Keratinocyte (primary cell): ENCODE measurements around the gene CHMP1B. TPM values are rescaled to one million over a fixed set of nuclear protein-coding genes. Genes with fewer than 3 reads are reported as not detected.
A peak's percentile ranks its signal among the peaks of the same experiment; 100 is the strongest.

Experiments used
- DNase-seq: peaks from one replicate; pipeline ENCODE4 v3.0.0-alpha.2; 2011; ENCODE audit warnings: low read depth, missing footprints, low spot score
- FAIRE-seq: peaks from 2 replicates; lab custom pipeline; 2011; peaks lifted over from hg19 to GRCh38; lab: Jason Lieb, UNC
- H2AFZ ChIP-seq: 2 replicates; pipeline ENCODE4 v1.6.0; 2012; ENCODE audit warnings: low read length, control low read depth, inconsistent platforms; ENCODE audit not compliant: control insufficient read depth
- H3K27ac ChIP-seq: 2 replicates; pipeline ENCODE4 v1.5.1; 2011; ENCODE audit warnings: low read length; ENCODE audit not compliant: control insufficient read depth, insufficient read depth
- H3K27me3 ChIP-seq: 3 replicates; pipeline ENCODE4 v1.6.0; 2011; ENCODE audit warnings: low read length; ENCODE audit not compliant: control insufficient read depth, insufficient read depth; ENCODE audit errors: extremely low read depth
- H3K36me3 ChIP-seq, 2 experiments: 2 replicates in 1 of 2; 3 replicates in 1 of 2; pipeline ENCODE4 v1.5.1; 2011; ENCODE audit warnings: low read length in 2 of 2, mild to moderate bottlenecking in 1 of 2; ENCODE audit not compliant: control insufficient read depth in 2 of 2, insufficient read depth in 2 of 2; ENCODE audit errors: extremely low read depth in 1 of 2
- H3K4me1 ChIP-seq: 3 replicates; pipeline ENCODE4 v1.5.1; 2011; ENCODE audit warnings: low read length; ENCODE audit not compliant: control insufficient read depth, insufficient read depth; ENCODE audit errors: extremely low read depth
- H3K4me2 ChIP-seq: 3 replicates; pipeline ENCODE4 v1.6.0; 2011; ENCODE audit warnings: low read depth, low read length; ENCODE audit not compliant: control insufficient read depth, insufficient read depth; ENCODE audit errors: extremely low read depth
- H3K4me3 ChIP-seq, 3 experiments: fragments of 200-600 bp in 1 of 3; sonication (generic) in 1 of 3; 2 replicates in 2 of 3; 3 replicates in 1 of 3; pipeline ENCODE4 v1.5.1; 2011 to 2016; ENCODE audit warnings: low read length in 3 of 3, mild to moderate bottlenecking in 3 of 3, control low read depth in 2 of 3, inconsistent platforms in 1 of 3, low read depth in 1 of 3, mixed read lengths in 1 of 3, mixed run types in 1 of 3, moderate library complexity in 1 of 3; ENCODE audit not compliant: control insufficient read depth in 2 of 3, insufficient read depth in 2 of 3; ENCODE audit errors: extremely low read depth in 1 of 3
- H3K79me2 ChIP-seq: 2 replicates; pipeline ENCODE4 v1.6.0; 2012; ENCODE audit warnings: low read length; ENCODE audit not compliant: control insufficient read depth, insufficient read depth
- H3K9ac ChIP-seq: 3 replicates; pipeline ENCODE4 v1.6.0; 2011; ENCODE audit warnings: low read length; ENCODE audit not compliant: control insufficient read depth, insufficient read depth; ENCODE audit errors: extremely low read depth
- H3K9me1 ChIP-seq: 3 replicates; pipeline ENCODE4 v1.6.0; 2011; ENCODE audit warnings: low read length; ENCODE audit not compliant: control insufficient read depth, insufficient read depth; ENCODE audit errors: extremely low read depth
- H3K9me3 ChIP-seq: 2 replicates; pipeline ENCODE4 v1.5.1; 2012; ENCODE audit warnings: low read depth, low read length; ENCODE audit not compliant: control insufficient read depth
- H4K20me1 ChIP-seq: 3 replicates; pipeline ENCODE4 v1.6.0; 2011; ENCODE audit warnings: low read length; ENCODE audit not compliant: control insufficient read depth, insufficient read depth; ENCODE audit errors: extremely low read depth
- EZH2 ChIP-seq: IDR thresholded peaks from one replicate; pipeline ENCODE4 v1.6.1; 2012; ENCODE audit warnings: inconsistent platforms, mild to moderate bottlenecking, low read length, moderate library complexity
- dilution Hi-C: fragments of 300-500 bp; cut with MboI; formaldehyde crosslinking; loops from one replicate; pipeline ENCODE4 v1.7.0; 2020; ENCODE audit warnings: low sequenced_read_pairs; ENCODE audit not compliant: extremely low pct_ligation_motif_present
- polyA plus RNA-seq, 5 experiments: library from polyadenylated mRNA; depleted of rRNA in 3 of 5; stranded (reverse) in 3 of 5; stranded (forward) in 1 of 5; unstranded in 1 of 5; fragments of >200 nt; gene quantifications; 1 replicate in 1 of 5; 2 replicates in 3 of 5; 3 replicates in 1 of 5; pipeline versions ENCODE4 v1.2.1 to v1.2.3, GENCODE V29; 2011 to 2012; ENCODE audit warnings: missing spikeins in 2 of 5, low read depth in 1 of 5, low replicate concordance in 1 of 5
- TF ChIP-seq, protein P1 (sequence below), 3 experiments: IDR thresholded peaks in 1 of 3; conservative IDR thresholded peaks in 1 of 3; optimal IDR thresholded peaks in 1 of 3; 2 replicates in 2 of 3; 3 replicates in 1 of 3; pipeline versions ENCODE3 to v1.5.1; 2011; ENCODE audit warnings: low read length in 3 of 3, mild to moderate bottlenecking in 3 of 3, moderate library complexity in 2 of 3, control low read depth in 1 of 3, inconsistent platforms in 1 of 3; ENCODE audit not compliant: insufficient read depth in 2 of 3; ENCODE audit errors: extremely low read depth in 1 of 3

Gene CHMP1B
- polyA plus RNA-seq, 1 donor (not counting 4 experiments of a cell fraction or from before 2014, with no cell fraction given), result 54.7 TPM

GRCh38 chr18:11820697-11821096 is 30.5 kb upstream of the CHMP1B start:
- Histone ChIP-seq H3K9me1 (no peaks in the 10 kb centered on the region), H3K4me3 (no peak overlapping the region), H3K27me3 (no peaks in the 10 kb centered on the region), H3K9me3 (no peaks in the 10 kb centered on the region), H3K27ac (no peak overlapping the region), H3K4me1 (no peaks in the 10 kb centered on the region), H3K79me2 (no peaks in the 10 kb centered on the region), H3K9ac (no peak overlapping the region), H4K20me1 (no peaks in the 10 kb centered on the region), H3K4me2 (no peak overlapping the region), H2AFZ (no peak overlapping the region), H3K36me3 (no peaks in the 10 kb centered on the region)
- TF ChIP-seq, protein P1, sequence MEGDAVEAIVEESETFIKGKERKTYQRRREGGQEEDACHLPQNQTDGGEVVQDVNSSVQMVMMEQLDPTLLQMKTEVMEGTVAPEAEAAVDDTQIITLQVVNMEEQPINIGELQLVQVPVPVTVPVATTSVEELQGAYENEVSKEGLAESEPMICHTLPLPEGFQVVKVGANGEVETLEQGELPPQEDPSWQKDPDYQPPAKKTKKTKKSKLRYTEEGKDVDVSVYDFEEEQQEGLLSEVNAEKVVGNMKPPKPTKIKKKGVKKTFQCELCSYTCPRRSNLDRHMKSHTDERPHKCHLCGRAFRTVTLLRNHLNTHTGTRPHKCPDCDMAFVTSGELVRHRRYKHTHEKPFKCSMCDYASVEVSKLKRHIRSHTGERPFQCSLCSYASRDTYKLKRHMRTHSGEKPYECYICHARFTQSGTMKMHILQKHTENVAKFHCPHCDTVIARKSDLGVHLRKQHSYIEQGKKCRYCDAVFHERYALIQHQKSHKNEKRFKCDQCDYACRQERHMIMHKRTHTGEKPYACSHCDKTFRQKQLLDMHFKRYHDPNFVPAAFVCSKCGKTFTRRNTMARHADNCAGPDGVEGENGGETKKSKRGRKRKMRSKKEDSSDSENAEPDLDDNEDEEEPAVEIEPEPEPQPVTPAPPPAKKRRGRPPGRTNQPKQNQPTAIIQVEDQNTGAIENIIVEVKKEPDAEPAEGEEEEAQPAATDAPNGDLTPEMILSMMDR (optimal IDR thresholded peaks at IDR 0.05 in 1 of 3, IDR thresholded peaks at IDR 0.05 in 1 of 3, conservative IDR thresholded peaks at IDR 0.05 in 1 of 3; ENCODE audit: extremely low read depth in 1 of 3, insufficient read depth in 2 of 3, low read length in 3 of 3), result no peak
- TF ChIP-seq EZH2, result no peak
- no peak for DNase-seq
- dilution Hi-C loops, result no loop called here
- peak; percentile 32 for FAIRE-seq

DNA sequence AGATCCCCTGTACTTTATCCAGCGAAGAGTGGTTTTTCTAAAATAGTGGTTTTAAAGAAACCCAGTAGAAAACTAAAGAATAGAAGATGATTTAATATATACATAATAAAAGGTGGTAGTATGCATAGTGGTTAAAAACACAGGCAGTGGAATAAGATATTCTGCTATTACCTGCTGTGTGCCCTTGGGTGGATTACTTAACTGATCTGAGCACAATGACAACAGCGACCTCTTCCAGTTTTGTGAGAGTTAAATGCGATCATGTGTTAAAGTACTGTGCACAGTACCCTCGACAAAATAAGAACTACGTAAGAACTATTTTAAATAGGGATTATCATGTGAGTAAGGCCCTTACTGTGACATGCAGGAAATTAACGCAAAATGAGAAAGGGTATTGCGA is 30.0 kb upstream of the CHMP1B start:
- Histone ChIP-seq H3K4me3 (no peak overlapping the region), H3K4me2 (no peak overlapping the region), H3K9ac (no peak overlapping the region), H3K36me3 (no peaks in the 10 kb centered on the region), H3K27ac (no peak overlapping the region), H3K9me3 (no peaks in the 10 kb centered on the region), H3K27me3 (no peaks in the 10 kb centered on the region), H2AFZ (no peak overlapping the region), H4K20me1 (no peaks in the 10 kb centered on the region), H3K9me1 (no peaks in the 10 kb centered on the region), H3K79me2 (no peaks in the 10 kb centered on the region), H3K4me1 (no peaks in the 10 kb centered on the region)
- FAIRE-seq, result no peak
- TF ChIP-seq, protein P1 (optimal IDR thresholded peaks at IDR 0.05 in 1 of 3, IDR thresholded peaks at IDR 0.05 in 1 of 3, conservative IDR thresholded peaks at IDR 0.05 in 1 of 3; ENCODE audit: extremely low read depth in 1 of 3, insufficient read depth in 2 of 3, low read length in 3 of 3), result no peak
- TF ChIP-seq EZH2, result no peak
- no peak for DNase-seq
- dilution Hi-C loops, result no loop called here
